Dedifferentiated amniotic fluid mesenchymal stem cell (primary cell): Measurements from ENCODE around the gene WDR31.
A peak's percentile ranks its signal among the peaks of the same experiment; 100 is the strongest.
"Not testable (repeated sequence)": the region's sequence is repeated elsewhere in the genome, so short reads cannot be mapped to it uniquely, and the experiment has no call there.

Experiments used
- DNase-seq: peaks from one replicate; pipeline ENCODE4 v3.0.0-alpha.2; 2016; ENCODE audit errors: extremely low spot score

Gene WDR31

GRCh38 chr9:113368982-113369854 is 29.1 kb upstream of the WDR31 start:
- DNase-seq, result no peak

GRCh38 chr9:113368348-113368981 is 28.4 kb upstream of the WDR31 start:
- DNase-seq, result no peak

- DNase-seq, result not testable (repeated sequence)
Observed at GRCh38 chr9:113365652-113366051, 25.6 kb upstream of the WDR31 start.

GRCh38 chr9:113364951-113365350 is 24.9 kb upstream of the WDR31 start:
- no peak for DNase-seq

GRCh38 chr9:113363336-113363735 is 23.3 kb upstream of the WDR31 start:
- DNase-seq, result no peak

- DNase-seq, result no peak
Observed at GRCh38 chr9:113361304-113362018, 21.4 kb upstream of the WDR31 start.

GRCh38 chr9:113360242-113360842 is 20.3 kb upstream of the WDR31 start:
- no peak for DNase-seq

- DNase-seq, result no peak
Observed at GRCh38 chr9:113359385-113359784, 19.3 kb upstream of the WDR31 start.

GRCh38 chr9:113356686-113357292 is 16.7 kb upstream of the WDR31 start:
- DNase-seq, result no peak

GRCh38 chr9:113355040-113355596 is 15.0 kb upstream of the WDR31 start:
- no peak for DNase-seq

GRCh38 chr9:113352411-113352810 is 12.3 kb upstream of the WDR31 start:
- no peak for DNase-seq

- DNase-seq, result no peak
Observed at GRCh38 chr9:113352006-113352405, 11.9 kb upstream of the WDR31 start.

- no peak for DNase-seq
Observed at GRCh38 chr9:113350937-113351336, 10.9 kb upstream of the WDR31 start.

- DNase-seq, result no peak
Observed at GRCh38 chr9:113350107-113350661, 10.1 kb upstream of the WDR31 start.

- DNase-seq, result no peak
Observed at GRCh38 chr9:113349445-113350094, 9.5 kb upstream of the WDR31 start, which contains the start of gene BSPRY. TSS of gene BSPRY (plus strand) at chr9:113349541. CDS start at chr9:113349580, 39 bp downstream.

GRCh38 chr9:113349066-113349444 is 9.0 kb upstream of the WDR31 start:
- DNase-seq, result no peak

GRCh38 chr9:113348437-113348836 is 8.4 kb upstream of the WDR31 start:
- DNase-seq, result no peak

GRCh38 chr9:113345671-113346070 is 5.6 kb upstream of the WDR31 start:
- DNase-seq, result no peak

- DNase-seq, result no peak
Observed at GRCh38 chr9:113345190-113345589, 5.1 kb upstream of the WDR31 start.

- DNase-seq, result peak; percentile 22
Observed at GRCh38 chr9:113343732-113344231, 3.7 kb upstream of the WDR31 start.
